Measurements from ENCODE around the gene ATP1A1. TPM values are rescaled to one million over a fixed set of nuclear protein-coding genes. Genes with fewer than 3 reads are reported as not detected.
A peak's percentile ranks its signal among the peaks of the same experiment; 100 is the strongest.

ATP1A1 gene
- total RNA-seq, 8 experiments from 2014 or later, result 84.7 to 209 (median 128) TPM

- Histone ChIP-seq H3K4me1 (replicated peaks in 1 of 2) (no peaks in the 10 kb centered on the region), H3K4me3 (no peak overlapping the region), H3K27ac (no peak overlapping the region)
- 40 to 96% (median 87%) methylated on average over 1 to 13 of the region's 14 CpGs; no CpG with 5 or more reads in 4 of the 10 experiments for WGBS, 10 experiments
- ATAC-seq (replicated peaks in 6 of 8), result no peak
- in situ Hi-C loops (cut with MboI; ENCODE audit: low pct_unique_long_range_greater_than_20kb in 2 of 9, low sequenced_read_pairs in 9 of 9, unreplicated experiment in 9 of 9), result loop anchor here in 1 of 9 experiments (10.0 kb wide), 1 partner anchor 79 kb away; no protein-coding TSS in a partner anchor
These were observed 32.4 kb downstream of the ATP1A1 start for GRCh38 chr1:116405241-116406135.

- H3K4me1 ChIP-seq (replicated peaks in 1 of 2), result no peaks in the 10 kb centered on the region
- H3K27ac ChIP-seq, result no peak overlapping the region
- ATAC-seq (replicated peaks in 6 of 8), result no peak
- WGBS, 10 experiments, result 80 to 95% (median 92%) methylated on average over 1 to 6 of the region's 6 CpGs; no CpG with 5 or more reads in 1 of the 10 experiments
- in situ Hi-C loops (cut with MboI; ENCODE audit: low pct_unique_long_range_greater_than_20kb in 2 of 9, low sequenced_read_pairs in 9 of 9, unreplicated experiment in 9 of 9), result loop anchor here in 1 of 9 experiments (10.0 kb wide), 1 partner anchor 78 kb away; no protein-coding TSS in a partner anchor
- H3K4me3 ChIP-seq, result no peak overlapping the region
These were observed 34.0 kb downstream of the ATP1A1 start for GRCh38 chr1:116407033-116407432.

GRCh38 chr1:116408193-116408592, 35.1 kb downstream of the ATP1A1 start:
- WGBS, 10 experiments, result 94 to 100% (median 100%) methylated on average over 1 to 2 of the region's 2 CpGs; no CpG with 5 or more reads in 6 of the 10 experiments
- Histone ChIP-seq H3K4me1 (replicated peaks in 1 of 2) (no peaks in the 10 kb centered on the region), H3K27ac (no peak overlapping the region), H3K4me3 (no peak overlapping the region)
- no peak for ATAC-seq (replicated peaks in 6 of 8)
- in situ Hi-C loops (cut with MboI; ENCODE audit: low pct_unique_long_range_greater_than_20kb in 2 of 9, low sequenced_read_pairs in 9 of 9, unreplicated experiment in 9 of 9), result loop anchor here in 1 of 9 experiments (10.0 kb wide), 1 partner anchor 77 kb away; no protein-coding TSS in a partner anchor

GRCh38 chr1:116408803-116409720, 36.0 kb downstream of the ATP1A1 start:
- 88 to 100% (median 94%) methylated on average over 5 to 10 of the region's 13 CpGs; no CpG with 5 or more reads in 5 of the 10 experiments for WGBS, 10 experiments
- ATAC-seq (replicated peaks in 6 of 8), result no peak
- Histone ChIP-seq H3K4me3 (no peak overlapping the region), H3K4me1 (replicated peaks in 1 of 2) (no peaks in the 10 kb centered on the region), H3K27ac (no peak overlapping the region)
- in situ Hi-C loops (cut with MboI; ENCODE audit: low pct_unique_long_range_greater_than_20kb in 2 of 9, low sequenced_read_pairs in 9 of 9, unreplicated experiment in 9 of 9), result loop anchor here in 1 of 9 experiments (10.0 kb wide), 1 partner anchor 76 kb away; no protein-coding TSS in a partner anchor

- in situ Hi-C loops (cut with MboI; ENCODE audit: low pct_unique_long_range_greater_than_20kb in 2 of 9, low sequenced_read_pairs in 9 of 9, unreplicated experiment in 9 of 9), result loop anchor here in 1 of 9 experiments (10.0 kb wide), 1 partner anchor 75 kb away; no protein-coding TSS in a partner anchor
- peak in 6 of 8 experiments; percentile 18 to 79 (median 32) for ATAC-seq (replicated peaks in 6 of 8)
- H3K4me3 ChIP-seq, result no peak overlapping the region
These were observed 36.7 kb downstream of the ATP1A1 start for GRCh38 chr1:116409751-116410191.

GRCh38 chr1:116411784-116412479, 38.9 kb downstream of the ATP1A1 start:
- in situ Hi-C loops (cut with MboI; ENCODE audit: low pct_unique_long_range_greater_than_20kb in 2 of 9, low sequenced_read_pairs in 9 of 9, unreplicated experiment in 9 of 9), result no loop called here
- H3K27ac ChIP-seq, result no peak overlapping the region
- H3K4me1 ChIP-seq (replicated peaks in 1 of 2), result peaks cover 10 to 15% of the 10 kb centered on the region in 2 donors
- peak in 2 of 8 experiments; percentile 78 to 84 for ATAC-seq (replicated peaks in 6 of 8)
- H3K4me3 ChIP-seq, result no peak overlapping the region
- 20 to 95% (median 90%) methylated on average over 1 to 2 of the region's 2 CpGs; no CpG with 5 or more reads in 3 of the 10 experiments for WGBS, 10 experiments

More at GRCh38 chr1:116409751-116410191, 36.7 kb downstream of the ATP1A1 start:
- Histone ChIP-seq H3K4me1 (replicated peaks in 1 of 2) (peaks cover 0 to under 1% of the 10 kb centered on the region in 2 donors), H3K27ac (no peak overlapping the region)
- 58 to 100% (median 91%) methylated on average over 1 to 8 of the region's 8 CpGs; no CpG with 5 or more reads in 1 of the 10 experiments for WGBS, 10 experiments

- Histone ChIP-seq H3K4me3 (no peak overlapping the region), H3K4me1 (replicated peaks in 1 of 2) (peaks cover 13 to 19% of the 10 kb centered on the region in 2 donors), H3K27ac (no peak overlapping the region)
- no peak for ATAC-seq (replicated peaks in 6 of 8)
- in situ Hi-C loops (cut with MboI; ENCODE audit: low pct_unique_long_range_greater_than_20kb in 2 of 9, low sequenced_read_pairs in 9 of 9, unreplicated experiment in 9 of 9), result no loop called here
- 80 to 100% (median 93%) methylated on average over 1 to 2 of the region's 2 CpGs; no CpG with 5 or more reads in 4 of the 10 experiments for WGBS, 10 experiments
These were observed 39.4 kb downstream of the ATP1A1 start for GRCh38 chr1:116412480-116412798.

GRCh38 chr1:116412898-116413297, 39.9 kb downstream of the ATP1A1 start:
- H3K4me1 ChIP-seq (replicated peaks in 1 of 2), result peaks cover 18 to 24% of the 10 kb centered on the region in 2 donors

GRCh38 chr1:116413414-116413813, 40.4 kb downstream of the ATP1A1 start:
- in situ Hi-C loops (cut with MboI; ENCODE audit: low pct_unique_long_range_greater_than_20kb in 2 of 9, low sequenced_read_pairs in 9 of 9, unreplicated experiment in 9 of 9), result no loop called here
- no peak overlapping the region for H3K27ac ChIP-seq
- peaks cover 19 to 25% of the 10 kb centered on the region in 2 donors for H3K4me1 ChIP-seq (replicated peaks in 1 of 2)
- ATAC-seq (replicated peaks in 6 of 8), result no peak
- WGBS, 10 experiments, result 94 to 100% (median 100%) methylated on average over 1 to 2 of the region's 2 CpGs; no CpG with 5 or more reads in 4 of the 10 experiments
- H3K4me3 ChIP-seq, result no peak overlapping the region

More at GRCh38 chr1:116412898-116413297, 39.9 kb downstream of the ATP1A1 start:
- H3K4me3 ChIP-seq, result no peak overlapping the region
- H3K27ac ChIP-seq, result no peak overlapping the region
- WGBS, 10 experiments, result 75 to 100% (median 98%) methylated on average over 1 to 3 of the region's 3 CpGs; no CpG with 5 or more reads in 2 of the 10 experiments
- in situ Hi-C loops (cut with MboI; ENCODE audit: low pct_unique_long_range_greater_than_20kb in 2 of 9, low sequenced_read_pairs in 9 of 9, unreplicated experiment in 9 of 9), result no loop called here
- no peak for ATAC-seq (replicated peaks in 6 of 8)

- 83 to 100% (median 97%) methylated on average over 1 to 3 of the region's 3 CpGs for WGBS, 10 experiments
- no peak for ATAC-seq (replicated peaks in 6 of 8)
- in situ Hi-C loops (cut with MboI; ENCODE audit: low pct_unique_long_range_greater_than_20kb in 2 of 9, low sequenced_read_pairs in 9 of 9, unreplicated experiment in 9 of 9), result no loop called here
- no peak overlapping the region for H3K27ac ChIP-seq
- H3K4me3 ChIP-seq, result no peak overlapping the region
- peaks cover 24 to 30% of the 10 kb centered on the region in 2 donors for H3K4me1 ChIP-seq (replicated peaks in 1 of 2)
These were observed 41.3 kb downstream of the ATP1A1 start for GRCh38 chr1:116414364-116414763.

- H3K4me1 ChIP-seq (replicated peaks in 1 of 2), result peaks cover 25 to 33% of the 10 kb centered on the region in 2 donors
- no peak for ATAC-seq (replicated peaks in 6 of 8)
- H3K4me3 ChIP-seq, result no peak overlapping the region
- in situ Hi-C loops (cut with MboI; ENCODE audit: low pct_unique_long_range_greater_than_20kb in 2 of 9, low sequenced_read_pairs in 9 of 9, unreplicated experiment in 9 of 9), result no loop called here
- peak overlapping the region in 1 of 2 donors; percentile 71 for H3K27ac ChIP-seq
- 40 to 100% (median 68%) methylated on average over 1 to 3 of the region's 3 CpGs for WGBS, 10 experiments
These were observed 42.2 kb downstream of the ATP1A1 start for GRCh38 chr1:116415200-116415698.

Measured in motor neuron (in vitro differentiated cells).